Activated CD8-positive, alpha-beta memory T cell treated with anti-CD3 and anti-CD28 coated beads, Interleukin-2, amount 50 U/mL, for 48 hours (primary cell): ENCODE results near the gene LRP3.
"Not testable (repeated sequence)": the region's sequence is repeated elsewhere in the genome, so short reads cannot be mapped to it uniquely, and the experiment has no call there.

ENCODE experiments used
- DNase-seq: peaks from one replicate; pipeline ENCODE4 v3.0.0-alpha.2; 2020

LRP3 gene

DNA sequence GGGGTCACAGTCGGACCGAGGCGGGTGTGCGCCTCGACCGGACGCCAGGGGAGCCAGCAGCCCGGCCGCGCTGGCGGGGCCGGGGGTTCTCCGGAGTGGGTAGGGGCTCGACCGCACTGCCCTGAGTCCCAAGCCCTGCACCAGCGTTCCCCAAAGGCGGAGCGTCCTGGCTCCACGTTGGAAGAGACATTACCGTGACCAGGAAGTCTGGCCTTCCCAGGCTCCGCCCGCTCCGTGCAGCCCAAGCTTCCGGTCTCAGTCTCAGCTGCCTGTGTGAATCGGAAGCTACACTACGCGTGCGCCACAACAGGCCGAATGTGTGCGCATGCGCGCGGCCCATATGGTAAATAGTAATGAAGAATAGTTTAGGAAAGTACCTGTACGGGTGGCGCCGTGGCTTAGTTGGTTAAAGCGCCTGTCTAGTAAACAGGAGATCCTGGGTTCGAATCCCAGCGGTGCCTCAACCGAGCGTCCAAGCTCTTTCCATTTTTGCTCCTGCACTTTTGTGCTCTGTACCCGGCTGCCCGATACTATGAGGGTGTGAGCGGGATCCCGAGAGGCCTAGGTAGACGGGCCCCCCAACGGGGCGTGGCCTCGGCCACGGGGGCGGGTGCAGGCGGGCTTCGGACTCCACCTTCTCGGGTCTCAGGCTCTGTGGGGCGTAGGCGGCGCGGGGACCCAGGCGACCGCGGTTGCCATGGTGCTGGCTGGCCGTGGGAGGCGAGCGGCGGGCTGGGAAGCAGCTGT is 17.3 kb upstream of the LRP3 start:
- peak; percentile 100 for DNase-seq

GRCh38 chr19:33177417-33177979 is 16.6 kb upstream of the LRP3 start:
- no peak for DNase-seq

- no peak for DNase-seq
These were observed 7.5 kb upstream of the LRP3 start for GRCh38 chr19:33186431-33187182.

DNA sequence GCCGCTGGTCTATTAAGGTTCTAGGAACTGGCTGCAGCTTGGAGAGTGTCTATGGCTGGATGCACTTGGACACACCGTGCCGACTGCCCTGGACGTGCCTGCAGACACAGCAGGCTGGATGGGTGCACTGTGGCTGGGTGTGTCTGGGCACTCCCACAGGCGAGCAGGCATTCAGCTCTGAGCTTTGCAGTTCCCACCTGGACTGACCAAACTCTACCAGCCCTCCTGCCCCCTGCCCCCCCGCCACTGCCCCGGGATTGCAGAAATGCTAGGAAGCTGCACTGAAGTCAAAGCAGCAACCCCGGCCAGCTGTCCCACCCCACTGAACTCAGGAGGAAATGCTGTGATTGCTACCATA is 7.0 kb upstream of the LRP3 start:
- DNase-seq, result no peak

DNA sequence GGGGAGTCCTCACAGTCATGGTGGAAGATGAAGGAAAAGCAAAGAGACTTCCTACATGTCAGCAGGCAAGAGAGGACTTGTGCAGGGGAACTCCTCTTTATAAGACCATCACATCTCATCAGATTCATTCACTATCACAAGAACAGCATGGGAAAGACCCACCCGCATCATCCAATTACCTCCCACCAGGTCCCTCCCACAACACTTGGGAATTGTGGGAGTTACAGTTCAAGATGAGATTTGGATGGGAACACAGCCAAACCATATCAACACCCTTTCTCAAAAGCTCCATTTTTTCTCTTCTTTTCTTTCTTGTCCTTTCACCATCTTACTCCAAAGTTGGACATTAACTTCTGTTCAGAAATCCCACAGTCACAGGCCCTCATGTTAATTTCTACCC is 4.7 kb upstream of the LRP3 start:
- DNase-seq, result no peak

DNA sequence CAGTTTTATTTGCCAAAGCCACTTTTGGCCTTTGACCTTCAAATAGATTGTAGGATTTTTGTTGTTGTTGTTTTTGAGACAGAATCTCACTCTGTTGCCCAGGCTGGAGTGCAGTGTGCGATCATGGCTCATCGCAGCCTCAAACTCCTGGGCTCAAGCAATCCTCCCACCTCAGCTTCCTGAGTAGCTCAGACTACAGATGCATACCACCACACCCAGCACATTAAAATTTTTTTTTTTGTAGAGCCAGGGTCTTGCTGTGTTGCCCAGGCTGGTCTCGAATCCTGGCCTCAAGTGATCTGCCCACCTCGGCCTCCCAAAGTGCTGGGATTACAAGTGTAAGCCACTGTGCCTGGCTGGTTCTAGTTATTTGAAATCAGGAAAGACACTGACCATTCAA is 3.0 kb upstream of the LRP3 start:
- not testable (repeated sequence) for DNase-seq

- no peak for DNase-seq
These were observed 2.6 kb upstream of the LRP3 start for GRCh38 chr19:33191501-33191900.

DNA sequence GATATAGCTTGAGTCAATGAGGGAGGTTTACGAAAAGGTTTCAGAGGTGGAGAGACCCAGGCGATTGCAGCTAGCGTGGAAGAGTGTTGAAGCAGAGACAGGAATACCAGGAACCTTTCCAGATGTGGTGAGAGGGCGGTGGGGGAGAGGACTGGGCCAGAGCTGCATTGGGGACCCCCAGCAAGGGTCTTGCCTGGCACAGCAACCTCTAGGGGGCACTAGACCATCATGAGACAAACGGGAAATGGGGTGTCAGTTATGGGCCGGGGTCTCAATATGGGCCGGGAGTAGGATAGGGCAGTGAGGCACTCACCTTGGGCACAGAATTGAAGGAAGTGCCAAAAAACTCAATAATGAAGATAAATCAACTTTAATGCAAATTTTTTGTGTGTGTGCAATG is 2.1 kb upstream of the LRP3 start:
- no peak for DNase-seq

DNA sequence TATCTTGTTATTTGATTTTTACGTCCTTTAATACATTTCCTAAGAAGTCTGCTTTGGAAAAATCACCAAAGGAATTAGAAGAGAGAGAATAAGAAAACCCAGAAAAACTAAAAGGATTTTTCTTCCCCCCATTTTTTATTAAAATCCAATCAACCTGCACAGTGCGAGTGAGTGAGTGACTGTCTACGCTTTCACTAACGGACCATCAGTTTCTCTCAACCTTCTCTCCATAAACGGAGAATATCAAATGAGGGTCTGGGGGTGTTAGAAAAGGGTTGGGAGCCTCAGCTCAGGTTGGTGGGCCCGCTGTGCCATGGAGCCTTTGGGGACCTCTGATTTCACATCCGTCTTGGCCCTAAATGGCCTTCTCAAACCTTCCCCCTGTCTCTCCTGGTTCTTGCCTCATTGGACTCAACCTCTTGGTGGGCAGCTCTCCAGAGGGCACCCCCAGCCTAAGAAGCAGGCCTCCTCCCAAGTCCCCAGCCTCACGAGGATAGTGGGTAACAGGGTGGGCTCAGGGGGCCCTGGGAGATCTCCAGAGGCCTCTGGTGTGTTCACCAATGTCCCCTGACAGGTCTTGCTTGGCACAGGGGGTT is 763 bp upstream of the LRP3 start:
- DNase-seq, result no peak

DNA sequence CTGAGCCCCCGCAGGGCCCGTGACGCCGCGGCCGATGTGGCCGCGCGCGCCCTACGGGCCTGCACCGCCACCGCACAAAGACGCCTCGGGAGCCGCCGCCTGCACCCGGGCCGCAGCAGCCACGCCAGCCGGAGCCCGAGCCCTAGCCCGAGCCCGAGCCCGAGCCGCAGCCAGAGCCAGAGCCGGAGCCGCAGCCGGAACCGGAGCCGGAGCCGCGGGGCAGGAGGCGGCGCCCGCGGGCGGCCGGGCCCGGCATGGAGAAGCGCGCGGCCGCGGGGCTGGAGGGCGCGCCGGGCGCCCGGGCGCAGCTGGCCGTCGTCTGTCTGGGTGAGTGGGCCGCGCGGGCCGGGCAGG is 379 bp downstream of the LRP3 start:
- DNase-seq, result no peak

- DNase-seq, result no peak
These were observed 935 bp downstream of the LRP3 start for GRCh38 chr19:33194886-33195644.

- DNase-seq, result no peak
These were observed 1.7 kb downstream of the LRP3 start for GRCh38 chr19:33195645-33196347.

- no peak for DNase-seq
These were observed 2.5 kb downstream of the LRP3 start for GRCh38 chr19:33196446-33197193.

DNA sequence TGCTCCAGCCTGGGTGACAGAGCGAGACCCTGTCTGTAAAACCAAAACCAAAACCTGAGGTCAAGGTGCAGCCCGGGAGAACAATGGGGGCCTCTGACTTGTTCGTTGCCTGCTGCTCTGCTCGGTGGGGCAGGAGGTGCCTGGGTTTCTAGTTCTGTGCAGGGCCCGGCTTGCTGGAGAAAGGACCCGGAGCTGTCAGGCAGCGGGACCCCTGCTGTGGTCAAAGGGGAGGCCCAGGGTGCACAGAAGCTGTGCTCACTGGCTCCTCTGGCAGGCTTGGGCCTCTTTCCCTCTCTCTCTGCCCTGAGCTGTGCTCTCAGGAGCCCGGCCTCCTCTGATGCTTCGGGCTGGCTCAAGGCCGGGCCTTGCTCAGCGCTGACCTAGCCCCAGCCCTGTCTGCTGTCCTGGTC is 3.5 kb downstream of the LRP3 start:
- no peak for DNase-seq

DNA sequence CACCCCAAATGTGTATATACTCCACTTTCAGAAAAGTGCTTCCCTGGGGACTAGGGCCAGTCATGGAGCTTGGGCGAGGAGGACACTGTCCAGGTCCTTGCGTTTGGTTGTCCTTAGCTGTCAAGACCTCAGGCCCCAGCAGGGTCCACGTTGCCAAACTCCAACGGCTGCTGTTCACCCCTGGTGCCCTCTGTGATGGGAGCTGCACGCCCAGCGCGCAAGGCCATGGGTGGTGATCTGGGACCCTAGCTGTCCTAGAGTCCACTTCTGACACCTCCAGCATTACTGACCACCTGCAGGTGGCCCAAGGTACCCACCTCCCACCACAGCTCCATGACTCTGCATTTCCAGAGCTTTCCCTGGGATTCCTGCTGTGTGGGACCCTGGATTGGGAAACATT is 4.0 kb downstream of the LRP3 start:
- no peak for DNase-seq

DNA sequence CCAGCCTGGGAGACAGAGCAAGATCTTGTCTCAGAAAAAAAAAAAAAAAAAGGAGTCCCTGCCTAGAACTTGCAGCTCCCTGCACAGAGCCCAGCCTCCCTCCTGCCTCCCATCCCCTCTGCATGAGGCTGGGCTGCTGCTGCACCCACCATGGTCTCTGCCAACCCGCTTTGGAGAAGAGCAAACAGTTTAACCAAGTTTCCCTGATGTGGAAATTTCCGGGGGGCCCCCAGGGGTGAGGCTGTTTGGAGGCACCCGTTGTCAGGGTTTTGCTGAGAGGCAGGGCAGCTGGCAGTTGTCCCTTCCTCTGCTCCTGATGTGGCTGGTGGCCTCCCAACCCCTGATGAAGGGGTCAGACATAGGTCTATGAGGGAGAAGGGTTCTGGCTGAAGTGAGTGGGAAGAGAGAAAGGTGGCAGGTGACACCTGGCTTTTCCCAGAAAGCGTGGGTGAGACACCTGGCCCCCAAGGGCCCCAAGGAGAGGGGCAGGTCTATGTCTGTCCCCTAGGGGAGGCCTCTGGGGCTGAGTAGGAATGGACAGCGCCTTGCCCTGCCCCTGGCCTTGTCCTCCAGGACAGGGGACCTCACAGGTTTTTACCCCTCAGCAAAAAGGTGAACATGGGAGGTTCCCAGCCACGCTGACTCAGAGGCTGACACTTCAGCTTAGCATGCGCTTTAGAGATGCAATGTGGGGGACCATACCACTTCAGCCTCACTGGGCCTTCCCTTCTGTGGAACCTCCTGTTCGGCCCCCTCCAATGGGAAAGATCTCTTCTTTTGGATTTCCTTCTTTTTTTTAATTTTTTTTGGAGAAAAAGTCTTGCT is 5.5 kb downstream of the LRP3 start:
- DNase-seq, result no peak

- DNase-seq, result no peak
These were observed 7.3 kb downstream of the LRP3 start for GRCh38 chr19:33201473-33201872.

GRCh38 chr19:33201886-33202545 is 7.9 kb downstream of the LRP3 start:
- DNase-seq, result no peak

- no peak for DNase-seq
These were observed 8.7 kb downstream of the LRP3 start for GRCh38 chr19:33202546-33203507.
